HG03135 (cell line): Measurements from ENCODE around the gene TSPAN17.

Experiments
- ATAC-seq: cut with Tn5 transposase; IDR thresholded peaks from one replicate; pipeline ENCODE4 v1.9.1; 2021; ENCODE audit warnings: mild to moderate bottlenecking, moderate library complexity; ENCODE audit not compliant: unreplicated experiment

The TSPAN17 gene

DNA sequence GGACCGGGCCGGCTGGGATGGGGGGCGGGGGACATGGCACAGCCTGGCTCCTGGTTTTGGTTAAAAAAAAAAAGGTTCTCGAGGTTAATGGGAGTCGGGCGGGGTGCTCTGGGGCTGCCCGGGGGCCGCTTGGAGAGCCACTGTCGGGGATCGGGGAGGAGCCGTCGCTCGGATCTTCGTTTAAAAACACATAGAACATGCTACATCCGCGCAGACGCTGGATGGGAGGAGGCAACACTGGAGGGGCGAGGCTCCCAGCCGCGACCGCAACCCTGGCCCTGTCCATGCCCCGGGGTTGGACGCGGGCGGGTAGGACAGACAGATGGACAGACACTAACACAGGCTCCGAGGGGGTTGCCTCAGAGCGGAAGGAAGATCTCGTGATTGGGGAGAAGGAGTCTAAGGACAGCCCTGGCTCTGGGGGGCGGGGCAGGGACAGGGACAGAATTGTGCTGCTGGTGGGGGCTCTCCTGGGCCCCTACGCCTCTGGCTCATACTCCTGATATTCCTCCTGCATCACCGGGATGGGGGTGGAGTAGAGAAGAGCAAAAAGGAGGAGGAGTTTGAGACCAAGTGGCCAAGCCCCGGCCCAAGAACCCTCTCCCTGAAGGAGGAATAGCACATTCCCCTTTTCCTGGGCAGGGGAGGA is 26.8 kb upstream of the TSPAN17 start:
- ATAC-seq, result no peak

DNA sequence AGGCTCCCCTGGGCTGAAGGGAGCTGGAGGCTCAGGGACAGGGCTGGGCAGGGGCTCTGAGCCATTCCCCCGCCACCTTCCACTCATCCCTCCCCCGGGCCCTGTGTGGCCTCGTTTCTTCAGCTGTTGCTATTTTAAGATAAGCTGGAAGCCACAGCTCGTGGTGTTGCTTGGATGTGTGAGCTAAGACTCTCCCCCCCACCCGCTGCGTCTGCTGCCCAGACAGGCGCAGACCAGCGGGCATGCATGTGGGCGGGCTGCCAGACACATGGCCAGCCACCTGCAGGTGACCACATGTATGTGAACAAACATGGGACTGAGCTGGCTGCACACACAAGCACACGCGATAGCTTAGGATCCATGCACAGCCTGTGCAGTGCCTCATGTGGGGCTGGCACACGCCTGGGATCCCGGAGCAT is 25.6 kb upstream of the TSPAN17 start:
- ATAC-seq, result no peak

DNA sequence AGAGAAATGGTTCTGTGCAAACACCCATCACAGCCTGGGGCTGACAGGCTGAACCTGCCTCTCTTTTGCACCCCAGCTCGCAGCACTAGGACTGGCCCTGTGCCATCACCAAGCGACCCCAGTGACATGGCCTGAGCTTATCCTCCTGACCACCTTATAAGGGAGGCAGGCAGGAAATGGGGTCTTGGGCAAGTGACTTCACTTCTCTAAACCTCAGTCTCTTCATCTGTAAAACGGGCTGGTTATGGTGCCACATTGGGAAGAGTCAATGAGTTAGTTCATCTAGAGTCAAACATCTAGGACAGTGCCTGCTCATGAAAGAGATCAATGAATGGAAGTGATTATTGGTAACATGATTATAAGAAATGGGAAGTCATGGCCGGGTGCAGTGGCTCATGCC is 23.1 kb upstream of the TSPAN17 start:
- ATAC-seq, result no peak

DNA sequence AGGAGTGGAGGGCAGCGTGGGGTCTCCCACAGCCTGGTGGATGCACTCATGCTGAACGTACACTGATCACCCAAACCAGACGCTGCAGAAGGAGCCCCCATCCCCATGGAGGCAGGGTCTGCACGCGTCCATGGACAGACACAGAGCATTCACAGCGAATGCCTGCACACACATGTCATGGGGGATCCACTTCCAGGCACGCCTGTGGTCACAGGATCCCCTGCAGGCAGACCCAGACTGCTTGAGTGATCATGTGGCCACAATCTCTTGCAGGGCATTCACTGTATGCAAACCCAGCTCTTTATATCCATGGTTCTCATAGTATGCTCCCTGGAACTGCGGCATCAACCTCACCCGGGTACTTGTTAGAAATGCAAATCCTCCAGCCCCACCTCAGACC is 22.3 kb upstream of the TSPAN17 start:
- ATAC-seq, result no peak

DNA sequence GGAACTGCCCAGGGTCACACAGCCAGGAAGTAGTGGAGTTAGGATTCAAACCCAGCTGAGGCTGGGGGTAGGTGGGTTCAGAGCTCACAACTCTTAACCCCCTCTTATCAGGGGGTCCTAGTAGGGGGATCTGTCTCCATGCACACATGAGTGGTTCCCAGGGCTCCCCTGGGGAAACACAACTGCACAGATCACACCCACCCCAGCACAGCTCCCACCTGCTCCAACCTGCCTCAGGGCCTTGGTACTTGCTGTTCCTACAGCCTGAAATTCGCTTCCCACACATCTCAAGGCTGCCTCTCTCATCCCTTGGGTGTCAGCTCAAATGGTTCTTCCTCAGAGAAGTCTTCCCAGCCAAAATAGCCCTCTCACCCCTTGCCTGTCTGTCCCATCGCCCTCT is 21.8 kb upstream of the TSPAN17 start:
- ATAC-seq, result no peak

DNA sequence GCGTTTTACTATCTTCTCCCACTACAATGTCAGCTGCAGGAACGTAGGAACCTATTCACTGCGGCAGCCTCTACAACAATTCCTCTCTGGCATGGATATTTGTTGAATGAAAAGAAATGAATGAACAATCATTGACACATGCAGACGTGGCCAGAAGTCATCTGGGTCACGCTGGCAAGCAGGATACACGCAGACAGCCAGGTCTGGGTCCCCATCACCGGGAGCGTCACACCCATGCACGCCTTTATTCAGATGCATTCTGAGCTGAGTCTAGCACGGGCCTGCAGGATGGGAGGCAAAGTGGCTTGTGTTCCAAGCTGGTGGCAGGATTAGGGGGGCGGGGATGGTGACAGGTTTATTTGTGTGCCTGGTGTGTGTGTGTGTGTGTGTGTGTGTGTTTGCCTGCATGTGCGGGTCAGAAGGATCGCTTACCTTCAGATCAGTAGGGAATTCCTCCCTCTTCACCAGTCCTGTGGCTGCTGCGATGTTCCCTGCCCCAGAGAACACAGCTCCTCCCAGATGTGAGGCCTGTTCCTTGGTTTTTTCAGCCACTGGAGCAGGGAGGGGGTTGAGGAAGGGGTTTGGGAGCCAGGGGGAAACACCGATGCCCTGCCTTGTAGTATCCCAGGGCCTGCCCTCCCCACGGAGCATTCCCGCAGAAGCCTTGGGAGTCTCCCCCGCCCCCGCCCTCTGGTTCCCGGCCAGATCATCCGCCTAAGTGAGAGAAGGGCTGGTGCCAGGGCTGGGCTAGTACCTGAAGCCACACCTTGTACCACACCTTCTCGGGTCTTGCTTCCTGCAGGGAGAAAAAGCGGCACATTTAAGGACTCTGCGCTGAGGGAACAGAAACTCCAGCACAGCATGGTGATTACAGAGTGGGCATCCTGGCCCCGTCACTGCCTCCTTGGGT is 21.1 kb upstream of the TSPAN17 start:
- no peak for ATAC-seq

DNA sequence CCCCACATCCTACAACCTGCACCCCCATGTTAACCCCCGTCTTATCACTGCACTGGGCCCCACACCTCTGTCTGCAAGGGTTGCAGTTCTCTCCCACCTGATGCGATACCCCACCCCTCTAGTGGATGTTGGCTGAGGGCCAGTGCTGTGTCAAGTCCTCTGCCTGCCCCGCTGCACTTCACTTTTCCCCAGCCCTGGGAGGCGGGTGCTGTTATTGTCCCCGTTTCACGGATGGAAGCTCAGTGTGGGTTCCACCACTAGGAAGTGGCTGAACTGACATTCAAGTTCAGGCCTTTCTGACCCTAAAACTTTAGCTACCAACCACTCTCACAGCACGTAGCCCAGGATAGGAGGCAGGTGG is 20.4 kb upstream of the TSPAN17 start:
- ATAC-seq, result no peak

DNA sequence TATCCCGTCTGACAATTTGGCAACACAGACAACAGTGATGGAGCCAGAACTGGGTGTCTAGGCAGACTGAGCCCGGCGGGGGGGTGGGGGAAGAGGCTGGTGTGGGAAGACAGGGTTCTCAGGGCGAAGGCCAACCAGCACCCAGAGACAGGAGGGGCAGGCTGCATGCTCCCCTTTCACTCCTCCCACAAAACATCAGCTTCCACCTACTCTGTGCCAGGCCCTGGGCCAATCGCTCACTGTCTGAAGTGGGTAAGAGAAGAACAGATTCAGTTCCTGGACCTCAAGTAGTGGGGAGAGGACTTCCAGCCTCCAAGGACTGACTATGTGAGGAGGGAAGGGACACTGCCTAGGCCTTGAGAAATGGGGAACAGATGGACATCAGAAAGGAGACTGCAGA is 19.7 kb upstream of the TSPAN17 start:
- no peak for ATAC-seq

DNA sequence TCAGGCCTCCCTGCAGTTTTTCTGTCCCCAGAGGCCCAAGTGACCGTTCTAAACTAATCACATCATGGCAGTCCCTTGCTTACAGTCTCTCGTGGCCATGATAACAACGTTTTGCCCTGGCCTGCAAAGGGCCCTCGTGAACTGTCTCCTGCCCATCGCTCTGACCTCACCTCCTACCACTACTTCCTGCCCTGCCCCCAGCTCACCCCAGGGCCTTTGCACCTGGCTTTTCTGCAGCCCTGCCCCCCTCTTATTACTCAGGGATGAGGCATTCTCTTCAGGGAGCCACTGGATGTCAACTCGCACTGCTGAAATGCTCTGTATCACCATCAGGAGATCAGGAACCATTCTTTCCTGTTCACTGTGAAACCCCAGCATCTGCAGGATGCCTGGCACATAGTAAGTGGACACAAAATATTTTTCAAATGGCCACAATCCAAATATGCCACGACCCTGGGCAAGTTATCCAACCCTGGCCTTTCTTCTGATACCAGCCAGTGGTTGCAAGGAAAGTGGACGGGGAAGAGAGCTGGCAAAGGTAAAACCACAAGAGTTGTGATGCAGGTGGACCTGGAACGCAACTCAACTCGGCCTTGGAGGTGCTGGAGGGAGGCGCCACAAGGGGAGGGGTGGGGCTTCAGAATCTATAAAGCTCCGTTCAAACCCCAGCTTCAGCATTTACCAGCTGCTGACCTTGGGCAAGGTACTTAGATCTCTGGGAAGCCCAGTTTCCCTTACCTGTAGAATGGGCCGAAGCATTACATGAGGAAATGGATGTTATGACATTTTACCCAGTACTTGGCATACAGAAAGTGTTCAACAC is 18.7 kb upstream of the TSPAN17 start:
- ATAC-seq, result no peak

DNA sequence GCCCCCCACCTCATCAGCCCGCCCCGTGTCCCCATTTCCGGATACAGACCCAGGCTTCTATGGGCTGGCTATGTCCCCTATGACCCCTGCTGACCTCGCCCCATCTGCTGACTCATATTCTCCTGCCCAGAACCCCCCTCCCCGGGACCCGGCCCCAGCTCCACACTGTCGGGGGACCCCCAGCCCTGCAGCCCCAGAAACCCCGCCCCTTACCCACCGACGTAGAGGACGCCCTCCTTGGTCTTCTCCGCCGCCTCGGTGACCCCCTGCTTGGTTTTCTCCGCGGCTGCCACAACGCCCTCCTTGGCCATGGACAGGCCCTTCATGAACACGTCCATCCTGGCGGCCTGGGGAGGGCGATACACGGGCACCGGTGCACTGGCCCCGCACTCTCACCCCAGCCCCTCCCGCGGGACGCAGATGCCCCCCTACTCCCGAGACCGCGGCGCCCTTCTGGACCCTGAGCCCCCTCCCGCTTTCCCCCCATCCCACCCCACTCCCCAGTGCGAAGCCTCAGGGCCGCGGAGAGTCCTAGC is 17.9 kb upstream of the TSPAN17 start:
- ATAC-seq, result no peak

DNA sequence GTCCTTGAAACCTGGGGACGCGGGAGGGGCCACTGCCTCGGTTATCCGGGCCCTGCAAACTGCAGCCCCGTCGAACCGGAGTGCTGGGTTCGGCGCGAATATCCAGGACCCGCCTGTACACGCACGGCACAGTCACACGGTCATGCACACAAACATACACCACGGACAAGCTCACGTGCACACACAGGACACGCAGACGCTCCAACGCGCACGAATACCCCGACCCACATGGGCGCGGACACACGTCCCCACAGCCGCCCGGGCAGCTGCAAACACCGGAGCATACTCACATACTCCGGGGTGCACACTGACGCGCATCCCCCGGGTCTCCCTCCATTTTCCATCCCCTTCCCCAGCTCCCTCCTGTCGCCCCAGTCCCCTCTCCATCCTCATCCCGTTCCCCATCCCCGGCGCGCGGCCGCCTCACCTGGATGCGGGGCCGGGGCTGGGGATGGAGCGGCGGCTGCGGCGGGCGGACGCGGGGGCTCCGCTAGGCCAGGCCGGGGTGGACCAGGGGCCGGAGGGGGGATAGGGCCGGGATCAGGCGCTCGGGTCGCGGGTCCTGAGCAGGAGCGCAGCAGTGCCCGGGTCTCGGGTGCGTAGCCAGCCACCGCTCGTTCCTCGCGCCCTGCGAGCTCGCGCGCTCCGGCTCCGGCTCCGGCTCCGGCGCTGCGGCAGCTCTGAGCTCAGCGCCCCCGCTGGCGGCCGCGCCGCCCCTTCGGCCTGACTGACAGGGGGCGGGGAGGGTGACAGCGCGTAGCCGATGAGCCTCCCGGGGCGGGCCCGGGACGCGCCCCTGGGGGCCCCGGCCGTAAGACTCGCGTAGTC is 17.2 kb upstream of the TSPAN17 start, which contains the start of the genes EIF4E1B and SNCB:
TSS of gene EIF4E1B (plus strand) at position 823 of the 828 bp plus-strand sequence. CDS start 12,113 bp downstream, outside the sequence.
TSS of gene SNCB (minus strand) at position 682 of the 828 bp plus-strand sequence. CDS start 880 bp downstream, outside the sequence.
- peak; percentile 53 for ATAC-seq

DNA sequence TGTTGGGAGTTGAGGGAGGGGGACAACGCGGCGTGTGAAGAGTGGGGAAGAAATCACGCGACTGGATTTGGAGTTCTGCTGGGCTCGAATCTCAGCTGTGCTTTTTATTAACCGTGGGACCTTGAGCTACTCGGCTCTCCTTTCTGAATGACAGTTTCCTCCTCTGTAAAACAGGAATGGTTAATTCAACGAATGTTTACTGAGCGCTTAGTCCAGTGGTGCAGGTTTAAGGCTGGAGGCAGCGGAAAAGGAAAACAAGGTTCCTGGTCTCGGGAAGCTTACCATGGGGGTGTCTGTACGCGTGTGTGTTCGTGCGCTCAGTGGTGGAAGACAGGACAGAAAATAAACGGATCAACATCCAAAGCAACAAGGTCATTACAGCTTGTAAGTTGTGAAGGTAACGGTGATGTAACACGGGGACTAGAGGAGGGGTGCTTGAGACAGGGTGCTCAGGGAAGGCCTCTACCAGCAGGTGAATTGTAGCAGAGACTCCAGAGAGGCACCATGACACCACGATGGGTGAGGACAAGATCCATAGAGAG is 16.5 kb upstream of the TSPAN17 start:
- no peak for ATAC-seq

DNA sequence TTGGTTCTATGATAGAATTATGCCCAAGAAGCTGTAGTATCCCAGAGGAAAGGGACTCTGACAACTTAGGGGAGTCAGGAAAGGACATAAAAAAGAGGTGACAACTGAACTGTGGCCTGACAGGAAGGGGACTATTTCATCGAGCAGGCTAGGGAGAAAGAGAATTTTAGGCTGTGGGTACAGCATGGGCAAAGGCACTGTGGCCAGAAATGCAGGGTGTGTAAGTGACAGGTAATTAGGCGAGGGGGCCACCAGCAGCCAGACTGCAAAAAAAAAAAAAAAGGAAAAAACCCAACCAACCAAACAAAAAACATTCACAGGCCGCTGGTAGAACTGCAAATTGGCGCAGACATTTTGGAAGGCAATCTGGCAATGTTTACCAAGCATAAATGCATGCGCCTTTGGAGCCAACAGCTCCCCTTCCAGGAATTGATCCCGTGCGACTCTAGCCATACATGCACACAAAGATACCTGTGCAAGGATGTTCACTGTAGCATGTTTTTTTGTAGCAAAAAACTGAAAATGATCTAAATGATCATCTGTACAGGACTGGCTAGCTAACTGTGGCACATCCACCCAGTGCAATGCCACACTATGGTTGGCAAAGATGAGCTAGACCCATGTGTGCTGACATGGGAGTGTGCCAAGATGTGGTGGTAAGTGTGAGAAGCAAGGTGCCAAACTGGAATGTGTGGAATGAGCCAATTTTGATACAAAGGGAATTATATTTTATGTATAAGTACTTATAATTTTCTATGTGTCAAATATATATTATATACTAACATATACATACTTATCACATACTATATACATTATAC is 15.7 kb upstream of the TSPAN17 start:
- ATAC-seq, result no peak

DNA sequence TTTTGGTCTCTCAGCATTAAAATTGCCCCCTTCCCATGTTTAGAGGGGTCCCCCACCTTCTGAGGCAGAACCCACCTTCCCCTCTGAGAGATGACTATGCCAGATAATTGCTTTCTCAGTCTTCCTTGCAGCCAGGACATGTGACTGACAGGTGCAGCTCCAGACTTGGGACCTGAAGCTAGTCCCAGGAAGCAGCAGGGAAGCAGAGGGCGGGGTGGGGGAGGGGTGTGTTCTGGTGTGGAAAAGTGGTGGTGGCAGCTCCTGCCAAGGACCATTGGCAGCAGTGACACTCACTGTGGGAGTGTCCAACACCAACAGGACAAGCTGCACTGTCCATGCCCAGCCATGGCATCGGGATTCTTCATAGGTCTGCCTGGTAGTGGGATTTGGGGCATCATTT is 14.5 kb upstream of the TSPAN17 start:
- ATAC-seq, result no peak

DNA sequence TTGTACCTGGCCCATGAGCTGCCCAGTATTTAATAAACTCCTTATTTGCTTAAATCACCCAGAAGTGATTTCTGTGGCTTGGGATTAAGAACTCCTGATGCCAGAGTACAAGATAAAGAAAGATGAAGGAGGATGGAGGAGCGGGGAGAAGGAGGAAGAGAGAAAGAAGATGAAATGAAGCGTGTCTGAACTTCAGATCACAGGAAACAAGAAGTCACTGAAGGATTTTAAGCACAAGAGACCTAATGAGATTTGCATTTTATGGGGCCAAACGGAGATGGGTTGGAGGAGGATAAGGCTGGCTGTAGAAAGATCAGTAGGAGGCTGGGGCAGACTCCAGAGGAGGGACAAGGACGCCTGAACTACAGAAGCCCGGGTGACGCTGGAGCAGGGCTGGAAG is 13.7 kb upstream of the TSPAN17 start:
- ATAC-seq, result no peak

DNA sequence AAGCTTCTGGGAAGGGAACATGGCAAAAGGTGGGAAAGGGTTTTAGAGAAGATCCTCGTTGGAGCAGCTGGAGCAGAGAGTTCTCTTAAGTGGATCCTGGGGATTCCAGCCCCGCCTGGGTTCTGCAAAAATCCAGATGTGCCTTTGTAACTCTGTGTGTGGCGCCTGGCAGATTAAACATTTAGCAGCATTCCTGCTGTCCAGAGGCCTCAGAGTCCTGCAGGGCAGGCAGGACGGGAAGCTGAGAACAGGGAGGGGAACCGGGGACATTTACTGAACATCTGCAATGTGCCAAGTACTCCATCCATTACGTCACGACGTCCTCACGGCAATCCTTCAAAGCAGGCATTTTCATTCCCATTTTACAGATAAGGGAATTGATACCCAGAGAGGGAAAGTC is 10.9 kb upstream of the TSPAN17 start:
- no peak for ATAC-seq

DNA sequence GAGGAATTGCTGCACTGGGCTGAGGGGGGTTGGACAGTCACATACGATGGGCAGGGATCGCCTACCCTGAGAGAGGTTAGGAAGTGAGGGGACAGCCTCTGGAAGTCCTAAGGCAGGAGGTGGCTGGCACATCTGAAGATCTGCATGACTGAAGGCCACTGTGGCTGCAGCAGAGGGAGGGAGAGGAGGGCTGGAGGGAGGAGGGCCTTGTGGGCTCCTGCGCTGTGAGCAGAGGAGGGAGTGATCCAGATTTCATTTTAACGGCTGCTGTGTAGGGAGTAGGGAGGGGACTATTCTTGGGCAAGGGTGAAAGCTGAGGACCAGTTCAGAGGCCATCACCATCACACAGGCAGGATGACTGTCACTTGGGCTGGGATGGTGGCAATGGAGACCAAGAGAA is 9.7 kb upstream of the TSPAN17 start:
- no peak for ATAC-seq

DNA sequence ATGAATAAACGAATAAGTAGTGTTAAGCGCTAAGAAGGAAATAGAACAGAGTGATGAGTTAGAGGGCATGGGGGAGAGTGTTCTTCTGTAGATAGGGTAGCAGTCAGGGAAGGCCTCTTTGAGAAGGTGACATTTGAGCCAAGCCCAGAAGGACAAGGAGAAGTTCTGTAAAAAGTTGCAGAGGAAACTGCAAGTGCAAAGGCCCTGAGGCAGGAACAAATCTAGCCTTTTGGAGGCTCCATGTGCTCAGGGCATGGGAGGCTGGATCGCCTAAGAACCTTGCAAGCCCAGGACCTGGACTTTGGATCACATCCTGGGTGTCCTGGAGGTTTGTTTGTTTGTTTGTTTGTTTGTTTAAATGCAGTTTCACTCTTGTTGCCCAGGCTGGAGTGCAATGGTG is 8.8 kb upstream of the TSPAN17 start:
- ATAC-seq, result no peak

DNA sequence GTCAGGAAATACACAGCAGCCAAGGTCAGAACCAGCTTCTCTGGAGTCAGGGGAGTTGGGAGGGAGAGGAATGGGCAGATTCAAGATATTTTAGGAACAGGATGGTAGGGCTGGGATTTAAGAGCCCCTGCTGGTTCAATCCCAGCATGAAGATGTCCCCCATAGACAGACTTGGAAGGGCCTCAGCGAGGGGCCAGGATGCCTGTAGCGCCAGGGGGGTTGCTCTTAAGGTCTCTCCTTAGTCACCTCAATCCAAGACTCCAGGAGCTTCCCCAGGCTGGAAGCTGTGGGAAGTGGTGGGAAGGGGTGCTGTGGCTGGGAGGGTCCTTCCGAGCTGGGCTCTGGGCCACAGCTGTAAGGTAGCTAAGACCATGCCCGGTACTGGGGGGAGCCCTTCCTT is 8.1 kb upstream of the TSPAN17 start:
- no peak for ATAC-seq
